KMS-11 (cell line): ENCODE data around the gene DISP2.
A peak's percentile ranks its signal among the peaks of the same experiment; 100 is the strongest.

Experiments used
- H2AFZ ChIP-seq: fragments of 200-600 bp; sonication (generic); 2 replicates; pipeline ENCODE4 v1.6.1; 2016; ENCODE audit warnings: antibody characterized with exemption, mixed run types, low read depth
- H3K27ac ChIP-seq: fragments of 200-600 bp; sonication (generic); 2 replicates; pipeline ENCODE4 v1.6.1; 2016; ENCODE audit warnings: mild to moderate bottlenecking, mixed run types
- H3K27me3 ChIP-seq: fragments of 200-600 bp; sonication (generic); 2 replicates; pipeline ENCODE4 v1.6.1; 2017; ENCODE audit warnings: mild to moderate bottlenecking, low read depth, mixed run types, moderate library complexity; ENCODE audit not compliant: insufficient read depth
- H3K36me3 ChIP-seq: fragments of 200-600 bp; sonication (generic); 2 replicates; pipeline ENCODE4 v1.6.1; 2017; ENCODE audit warnings: mild to moderate bottlenecking, mixed run types; ENCODE audit not compliant: insufficient read depth
- H3K4me1 ChIP-seq: fragments of 200-600 bp; sonication (generic); 2 replicates; pipeline ENCODE4 v1.6.1; 2016; ENCODE audit warnings: mild to moderate bottlenecking, low read depth, mixed run types; ENCODE audit not compliant: poor library complexity, severe bottlenecking
- H3K4me2 ChIP-seq: fragments of 200-600 bp; sonication (generic); 2 replicates; pipeline ENCODE4 v1.7.0; 2016; ENCODE audit warnings: mild to moderate bottlenecking, mixed run types
- H3K4me3 ChIP-seq: fragments of 200-600 bp; sonication (generic); IDR thresholded peaks from 2 replicates; pipeline ENCODE4 v1.6.1; 2017; ENCODE audit warnings: low read depth, low read length, mixed read lengths; ENCODE audit not compliant: insufficient read depth
- H3K79me2 ChIP-seq: fragments of 200-600 bp; sonication (generic); 2 replicates; pipeline ENCODE4 v1.6.1; 2016; ENCODE audit warnings: low read depth, mixed run types; ENCODE audit not compliant: insufficient read depth
- H3K9ac ChIP-seq: fragments of 200-600 bp; sonication (generic); 2 replicates; pipeline ENCODE4 v1.6.1; 2016; ENCODE audit warnings: mild to moderate bottlenecking, mixed run types
- H4K20me1 ChIP-seq: fragments of 200-600 bp; sonication (generic); 2 replicates; pipeline ENCODE4 v1.6.1; 2016; ENCODE audit warnings: mild to moderate bottlenecking, mixed run types; ENCODE audit not compliant: insufficient read depth
- TF ChIP-seq, protein P1 (sequence below): fragments of 200-600 bp; sonication (generic); conservative IDR thresholded peaks from 2 replicates; pipeline ENCODE4 v1.6.1; 2017; ENCODE audit warnings: low read depth, mild to moderate bottlenecking, antibody characterized with exemption, low read length, moderate library complexity, mixed read lengths

The DISP2 gene

DNA sequence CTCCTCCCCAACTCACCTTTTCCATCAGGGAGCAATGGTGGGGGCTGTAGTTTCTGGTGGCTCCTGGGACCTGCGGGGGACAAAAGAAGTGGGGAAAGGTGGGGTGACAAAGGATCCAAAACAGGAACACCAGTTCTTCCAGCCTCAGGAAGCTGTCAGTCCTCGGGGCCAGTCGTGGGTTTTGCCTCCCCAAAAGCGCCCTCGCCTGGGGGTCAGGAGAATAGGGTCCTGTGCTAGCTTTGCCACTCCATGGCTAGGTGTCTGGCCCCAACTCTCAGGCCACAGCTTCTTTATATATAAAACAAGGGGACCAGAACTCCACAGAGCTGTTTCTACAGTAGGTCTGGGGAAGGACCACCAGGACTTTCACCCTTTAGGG, 21.3 kb upstream of the DISP2 start:
- Histone ChIP-seq H3K27ac (no peak overlapping the region), H3K79me2 (no peaks in the 10 kb centered on the region), H3K27me3 (no peaks in the 10 kb centered on the region), H4K20me1 (no peaks in the 10 kb centered on the region), H3K36me3 (no peaks in the 10 kb centered on the region), H3K9ac (no peak overlapping the region), H3K4me2 (peak overlapping the region; percentile 39; the same call in 1 of the 2 replicates), H3K4me3 (no peak overlapping the region), H3K4me1 (peaks cover 19% of the 10 kb centered on the region), H2AFZ (peak overlapping the region; percentile 34)
- TF ChIP-seq, protein P1, sequence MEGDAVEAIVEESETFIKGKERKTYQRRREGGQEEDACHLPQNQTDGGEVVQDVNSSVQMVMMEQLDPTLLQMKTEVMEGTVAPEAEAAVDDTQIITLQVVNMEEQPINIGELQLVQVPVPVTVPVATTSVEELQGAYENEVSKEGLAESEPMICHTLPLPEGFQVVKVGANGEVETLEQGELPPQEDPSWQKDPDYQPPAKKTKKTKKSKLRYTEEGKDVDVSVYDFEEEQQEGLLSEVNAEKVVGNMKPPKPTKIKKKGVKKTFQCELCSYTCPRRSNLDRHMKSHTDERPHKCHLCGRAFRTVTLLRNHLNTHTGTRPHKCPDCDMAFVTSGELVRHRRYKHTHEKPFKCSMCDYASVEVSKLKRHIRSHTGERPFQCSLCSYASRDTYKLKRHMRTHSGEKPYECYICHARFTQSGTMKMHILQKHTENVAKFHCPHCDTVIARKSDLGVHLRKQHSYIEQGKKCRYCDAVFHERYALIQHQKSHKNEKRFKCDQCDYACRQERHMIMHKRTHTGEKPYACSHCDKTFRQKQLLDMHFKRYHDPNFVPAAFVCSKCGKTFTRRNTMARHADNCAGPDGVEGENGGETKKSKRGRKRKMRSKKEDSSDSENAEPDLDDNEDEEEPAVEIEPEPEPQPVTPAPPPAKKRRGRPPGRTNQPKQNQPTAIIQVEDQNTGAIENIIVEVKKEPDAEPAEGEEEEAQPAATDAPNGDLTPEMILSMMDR: peak; percentile 51

DNA sequence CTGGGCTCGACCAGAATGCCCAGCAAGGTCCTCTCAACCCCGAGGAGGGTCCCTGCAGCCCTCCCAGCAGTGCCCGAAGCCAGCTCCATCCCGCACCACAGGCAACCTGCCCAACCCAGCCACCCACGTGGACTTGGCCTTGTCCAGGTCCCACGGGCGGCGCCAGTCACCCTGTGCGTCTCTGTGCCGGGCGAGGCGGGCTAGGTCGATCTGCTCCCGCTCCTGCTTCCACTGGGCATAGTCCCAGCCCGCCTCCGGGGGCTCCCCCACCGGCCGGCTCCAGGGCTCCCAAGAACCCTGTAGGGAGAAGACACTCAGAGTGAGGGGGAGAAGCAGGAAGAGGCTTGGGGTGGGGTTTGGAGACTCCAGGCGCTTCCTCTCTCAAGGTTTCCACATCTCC, 20.4 kb upstream of the DISP2 start:
- H3K79me2 ChIP-seq: no peaks in the 10 kb centered on the region
- H3K36me3 ChIP-seq: no peaks in the 10 kb centered on the region
- H3K4me3 ChIP-seq: no peak overlapping the region
- H3K27me3 ChIP-seq: no peaks in the 10 kb centered on the region
- peak overlapping the region; percentile 67 for H2AFZ ChIP-seq
- peak overlapping the region; percentile 37 for H3K4me2 ChIP-seq
- H4K20me1 ChIP-seq: no peaks in the 10 kb centered on the region
- TF ChIP-seq, protein P1: no peak
- H3K9ac ChIP-seq: no peak overlapping the region
- peaks cover 19% of the 10 kb centered on the region for H3K4me1 ChIP-seq
- H3K27ac ChIP-seq: no peak overlapping the region

- Histone ChIP-seq H3K79me2 (no peaks in the 10 kb centered on the region), H3K4me3 (no peak overlapping the region), H3K4me1 (peaks cover 19% of the 10 kb centered on the region), H3K27me3 (no peaks in the 10 kb centered on the region), H2AFZ (peak overlapping the region; percentile 67), H4K20me1 (no peaks in the 10 kb centered on the region), H3K9ac (no peak overlapping the region), H3K27ac (no peak overlapping the region), H3K4me2 (peak overlapping the region; percentile 37), H3K36me3 (no peaks in the 10 kb centered on the region)
- TF ChIP-seq, protein P1: peak; percentile 92
Observed at GRCh38 chr15:40338041-40338657, 19.9 kb upstream of the DISP2 start.

DNA sequence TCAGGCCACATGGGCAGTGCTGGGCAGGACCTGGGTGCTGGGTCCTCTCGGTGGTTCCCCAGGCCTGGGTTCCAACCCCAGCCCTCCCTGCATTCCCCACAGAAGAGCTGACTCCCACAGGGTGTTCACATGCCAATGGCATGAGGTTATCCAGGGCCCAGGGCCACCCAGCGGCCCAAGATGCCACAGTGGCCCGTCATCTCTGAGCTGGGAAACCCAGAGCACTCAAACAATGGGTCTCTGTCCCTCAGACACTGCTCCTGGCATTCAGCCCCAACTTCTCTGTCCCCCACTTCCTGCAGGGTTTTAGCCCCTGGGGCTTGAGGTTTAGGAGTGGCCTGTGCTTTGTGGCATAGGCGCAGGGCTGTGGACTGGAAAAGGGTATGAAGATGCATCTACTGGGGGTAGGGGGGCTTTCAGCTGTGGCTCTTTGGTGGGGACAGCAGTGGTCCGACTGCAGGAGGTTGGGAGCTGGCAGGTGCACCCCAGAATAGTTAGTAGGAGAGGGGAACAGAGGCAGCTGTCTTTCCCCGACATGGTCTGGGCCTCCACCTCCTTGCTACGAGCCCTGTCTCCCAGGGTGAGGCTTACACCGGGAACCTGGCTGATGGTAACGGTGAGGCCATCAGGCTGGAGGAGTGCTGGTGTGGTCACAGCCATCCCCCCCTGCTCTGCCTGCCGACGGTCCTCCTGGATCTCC, 18.9 kb upstream of the DISP2 start:
- Histone ChIP-seq H4K20me1 (no peaks in the 10 kb centered on the region), H3K27ac (no peak overlapping the region), H3K4me2 (no peak overlapping the region), H3K4me3 (no peak overlapping the region), H3K4me1 (peaks cover 19% of the 10 kb centered on the region), H3K36me3 (no peaks in the 10 kb centered on the region), H2AFZ (no peak overlapping the region), H3K9ac (no peak overlapping the region), H3K27me3 (no peaks in the 10 kb centered on the region), H3K79me2 (no peaks in the 10 kb centered on the region)
- TF ChIP-seq, protein P1: no peak
